Keratinocyte (primary cell): ENCODE data around the gene OCLN.
"Not testable (repeated sequence)": the region's sequence is repeated elsewhere in the genome, so short reads cannot be mapped to it uniquely, and the experiment has no call there.

Experiments used
- CTCF ChIP-seq, 3 experiments: IDR thresholded peaks in 1 of 3; conservative IDR thresholded peaks in 1 of 3; optimal IDR thresholded peaks in 1 of 3; 2 replicates in 2 of 3; 3 replicates in 1 of 3; pipeline versions ENCODE3 to v1.5.1; 2011; ENCODE audit warnings: low read length in 3 of 3, mild to moderate bottlenecking in 3 of 3, moderate library complexity in 2 of 3, control low read depth in 1 of 3, inconsistent platforms in 1 of 3; ENCODE audit not compliant: insufficient read depth in 2 of 3; ENCODE audit errors: extremely low read depth in 1 of 3
- EZH2 ChIP-seq: IDR thresholded peaks from one replicate; pipeline ENCODE4 v1.6.1; 2012; ENCODE audit warnings: inconsistent platforms, mild to moderate bottlenecking, low read length, moderate library complexity

GRCh38 chr5:69568072-69568471, 75.5 kb downstream of the OCLN start:
- not testable (repeated sequence) for TF ChIP-seq CTCF (optimal IDR thresholded peaks at IDR 0.05 in 1 of 3, IDR thresholded peaks at IDR 0.05 in 1 of 3, conservative IDR thresholded peaks at IDR 0.05 in 1 of 3; ENCODE audit: extremely low read depth in 1 of 3, insufficient read depth in 2 of 3, low read length in 3 of 3); EZH2
